Endodermal cell (in vitro differentiated cells): Measurements from ENCODE around the gene CCR2. TPM values are rescaled to one million over a fixed set of nuclear protein-coding genes. Genes with fewer than 3 reads are reported as not detected.

Source experiments
- DNase-seq: peaks from one replicate; pipeline ENCODE4 v3.0.0-alpha.2; 2017
- H3K27ac ChIP-seq: 2 replicates; pipeline ENCODE4 v1.5.1; 2013; ENCODE audit warnings: mild to moderate bottlenecking, low read depth, low read length, moderate library complexity
- H3K27me3 ChIP-seq: 2 replicates; pipeline ENCODE4 v1.6.1; 2013; ENCODE audit warnings: mild to moderate bottlenecking, low read length, moderate library complexity; ENCODE audit not compliant: insufficient read depth, control insufficient read depth, poor library complexity, severe bottlenecking
- H3K36me3 ChIP-seq: 2 replicates; pipeline ENCODE4 v1.7.0; 2013; ENCODE audit warnings: mild to moderate bottlenecking, low read length, moderate library complexity; ENCODE audit not compliant: control insufficient read depth, insufficient read depth
- H3K4me1 ChIP-seq: one replicate; pipeline ENCODE4 v1.7.0; 2013; ENCODE audit warnings: low read length; ENCODE audit not compliant: control insufficient read depth, insufficient read depth
- H3K4me3 ChIP-seq: 2 replicates; pipeline ENCODE4 v1.5.1; 2013; ENCODE audit warnings: mild to moderate bottlenecking, low read length, moderate library complexity
- H3K9ac ChIP-seq: 2 replicates; pipeline ENCODE4 v1.6.1; 2013; ENCODE audit warnings: mild to moderate bottlenecking, low read length, moderate library complexity; ENCODE audit not compliant: poor library complexity, severe bottlenecking; ENCODE audit errors: extremely low read depth
- H3K9me3 ChIP-seq: 2 replicates; pipeline ENCODE4 v1.6.1; 2013; ENCODE audit warnings: mild to moderate bottlenecking, low read length, moderate library complexity; ENCODE audit not compliant: control insufficient read depth
- H3K27ac Mint-ChIP-seq: 2 replicates; pipeline ENCODE4 v1.8.0; 2020; ENCODE audit warnings: mixed read lengths
- H3K27me3 Mint-ChIP-seq: 2 replicates; pipeline ENCODE4 v1.8.0; 2021; ENCODE audit warnings: mild to moderate bottlenecking, mixed read lengths; ENCODE audit not compliant: insufficient read depth
- H3K36me3 Mint-ChIP-seq: 2 replicates; pipeline ENCODE4 v1.8.0; 2020; ENCODE audit warnings: low read depth, mixed read lengths
- H3K4me1 Mint-ChIP-seq: 2 replicates; pipeline ENCODE4 v1.8.0; 2020; ENCODE audit warnings: mixed read lengths
- H3K4me3 Mint-ChIP-seq: 2 replicates; pipeline ENCODE4 v1.8.0; 2020; ENCODE audit warnings: mild to moderate bottlenecking, moderate library complexity, mixed read lengths
- H3K9me3 Mint-ChIP-seq: 2 replicates; pipeline ENCODE4 v1.8.0; 2020; ENCODE audit warnings: mild to moderate bottlenecking, mixed read lengths
- WGBS, 2 experiments: methylation state at CpG; one replicate each; pipeline versions ENCODE4 v1.1.5 to v1.1.7; 2013; ENCODE audit warnings: missing lambda C conversion rate in 2 of 2, mixed read lengths in 1 of 2; ENCODE audit not compliant: insufficient coverage in 1 of 2, insufficient read length in 1 of 2; 5-methylcytosine and 5-hydroxymethylcytosine counted together
- total RNA-seq, 2 donors: library from RNA; stranded (reverse); fragmentation: NEBNext Ultra II Directional in 1 of 2; extraction: Animal tissue kit (Norgen Biotek cat#: 25700) in 1 of 2; gene quantifications; 2 replicates in 1 of 2; 3 replicates in 1 of 2; pipeline ENCODE4 v1.2.1, GENCODE V29; 2021
- TF ChIP-seq, protein P1 (sequence below): fragments of 200-600 bp; sonication (generic); conservative IDR thresholded peaks from 2 replicates; pipeline ENCODE4 v1.5.0; 2021; ENCODE audit warnings: antibody characterized with exemption, mild to moderate bottlenecking

The CCR2 gene
- total RNA-seq, 2 donors from 2014 or later = not detected

DNA sequence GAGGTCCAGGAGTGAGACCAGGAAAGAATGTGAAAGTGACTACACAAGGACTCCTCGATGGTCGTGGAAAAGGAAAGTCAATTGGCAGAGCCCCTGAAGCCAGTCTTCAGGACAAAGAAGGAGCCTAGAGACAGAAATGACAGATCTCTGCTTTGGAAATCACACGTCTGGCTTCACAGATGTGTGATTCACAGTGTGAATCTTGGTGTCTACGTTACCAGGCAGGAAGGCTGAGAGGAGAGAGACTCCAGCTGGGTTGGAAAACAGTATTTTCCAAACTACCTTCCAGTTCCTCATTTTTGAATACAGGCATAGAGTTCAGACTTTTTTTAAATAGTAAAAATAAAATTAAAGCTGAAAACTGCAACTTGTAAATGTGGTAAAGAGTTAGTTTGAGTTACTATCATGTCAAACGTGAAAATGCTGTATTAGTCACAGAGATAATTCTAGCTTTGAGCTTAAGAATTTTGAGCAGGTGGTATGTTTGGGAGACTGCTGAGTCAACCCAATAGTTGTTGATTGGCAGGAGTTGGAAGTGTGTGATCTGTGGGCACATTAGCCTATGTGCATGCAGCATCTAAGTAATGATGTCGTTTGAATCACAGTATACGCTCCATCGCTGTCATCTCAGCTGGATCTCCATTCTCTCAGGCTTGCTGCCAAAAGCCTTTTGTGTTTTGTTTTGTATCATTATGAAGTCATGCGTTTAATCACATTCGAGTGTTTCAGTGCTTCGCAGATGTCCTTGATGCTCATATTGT is 6.0 kb downstream of the CCR2 start:
- Histone ChIP-seq H3K27ac (peak overlapping the region; percentile 59), H3K4me3 (no peak overlapping the region), H3K36me3 (no peaks in the 10 kb centered on the region), H3K4me1 (peaks cover 9% of the 10 kb centered on the region), H3K9me3 (no peaks in the 10 kb centered on the region), H3K27me3 (peaks cover 40% of the 10 kb centered on the region), H3K9ac (no peak overlapping the region)
- H3K9me3 Mint-ChIP-seq = no peaks in the 10 kb centered on the region
- no peaks in the 10 kb centered on the region for H3K36me3 Mint-ChIP-seq
- TF ChIP-seq, protein P1, sequence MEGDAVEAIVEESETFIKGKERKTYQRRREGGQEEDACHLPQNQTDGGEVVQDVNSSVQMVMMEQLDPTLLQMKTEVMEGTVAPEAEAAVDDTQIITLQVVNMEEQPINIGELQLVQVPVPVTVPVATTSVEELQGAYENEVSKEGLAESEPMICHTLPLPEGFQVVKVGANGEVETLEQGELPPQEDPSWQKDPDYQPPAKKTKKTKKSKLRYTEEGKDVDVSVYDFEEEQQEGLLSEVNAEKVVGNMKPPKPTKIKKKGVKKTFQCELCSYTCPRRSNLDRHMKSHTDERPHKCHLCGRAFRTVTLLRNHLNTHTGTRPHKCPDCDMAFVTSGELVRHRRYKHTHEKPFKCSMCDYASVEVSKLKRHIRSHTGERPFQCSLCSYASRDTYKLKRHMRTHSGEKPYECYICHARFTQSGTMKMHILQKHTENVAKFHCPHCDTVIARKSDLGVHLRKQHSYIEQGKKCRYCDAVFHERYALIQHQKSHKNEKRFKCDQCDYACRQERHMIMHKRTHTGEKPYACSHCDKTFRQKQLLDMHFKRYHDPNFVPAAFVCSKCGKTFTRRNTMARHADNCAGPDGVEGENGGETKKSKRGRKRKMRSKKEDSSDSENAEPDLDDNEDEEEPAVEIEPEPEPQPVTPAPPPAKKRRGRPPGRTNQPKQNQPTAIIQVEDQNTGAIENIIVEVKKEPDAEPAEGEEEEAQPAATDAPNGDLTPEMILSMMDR = no peak
- no peak overlapping the region for H3K27ac Mint-ChIP-seq
- H3K4me1 Mint-ChIP-seq = peaks cover 23% of the 10 kb centered on the region
- no peak overlapping the region for H3K4me3 Mint-ChIP-seq
- 78 to 87% methylated on average over 6 to 11 of the region's 11 CpGs for WGBS, 2 experiments
- H3K27me3 Mint-ChIP-seq = peaks cover 40% of the 10 kb centered on the region
- no peak for DNase-seq

DNA sequence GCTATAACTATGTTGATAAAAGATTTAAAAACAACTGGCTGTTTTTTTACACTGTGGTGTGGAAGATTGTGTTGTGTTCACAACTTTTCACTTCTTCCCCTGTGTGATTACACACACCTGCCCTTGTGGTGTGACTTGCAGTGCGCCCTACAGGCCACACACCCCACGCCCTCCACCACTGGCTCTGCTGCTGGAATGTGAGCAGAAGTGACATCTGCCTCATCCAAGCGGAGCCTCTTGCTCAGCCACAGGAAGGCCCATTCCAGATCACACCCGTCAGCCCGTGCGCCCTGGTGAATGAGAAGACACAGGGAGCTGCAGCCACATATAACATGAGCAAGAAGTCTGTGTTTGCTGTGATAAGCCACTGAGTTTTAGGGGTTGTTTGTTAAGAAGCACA is 7.0 kb downstream of the CCR2 start:
- Histone ChIP-seq H3K9me3 (no peaks in the 10 kb centered on the region), H3K27me3 (peaks cover 32% of the 10 kb centered on the region), H3K9ac (no peak overlapping the region), H3K4me1 (peaks cover 9% of the 10 kb centered on the region), H3K36me3 (no peaks in the 10 kb centered on the region), H3K4me3 (no peak overlapping the region), H3K27ac (no peak overlapping the region)
- no peak overlapping the region for H3K4me3 Mint-ChIP-seq
- WGBS, 2 experiments = 82 to 83% methylated on average over 6 of the region's 6 CpGs
- no peaks in the 10 kb centered on the region for H3K9me3 Mint-ChIP-seq
- peaks cover 31% of the 10 kb centered on the region for H3K27me3 Mint-ChIP-seq
- no peak overlapping the region for H3K27ac Mint-ChIP-seq
- peaks cover 17% of the 10 kb centered on the region for H3K4me1 Mint-ChIP-seq
- no peaks in the 10 kb centered on the region for H3K36me3 Mint-ChIP-seq
- DNase-seq = peak; percentile 60
- TF ChIP-seq, protein P1 = peak; percentile 38

DNA sequence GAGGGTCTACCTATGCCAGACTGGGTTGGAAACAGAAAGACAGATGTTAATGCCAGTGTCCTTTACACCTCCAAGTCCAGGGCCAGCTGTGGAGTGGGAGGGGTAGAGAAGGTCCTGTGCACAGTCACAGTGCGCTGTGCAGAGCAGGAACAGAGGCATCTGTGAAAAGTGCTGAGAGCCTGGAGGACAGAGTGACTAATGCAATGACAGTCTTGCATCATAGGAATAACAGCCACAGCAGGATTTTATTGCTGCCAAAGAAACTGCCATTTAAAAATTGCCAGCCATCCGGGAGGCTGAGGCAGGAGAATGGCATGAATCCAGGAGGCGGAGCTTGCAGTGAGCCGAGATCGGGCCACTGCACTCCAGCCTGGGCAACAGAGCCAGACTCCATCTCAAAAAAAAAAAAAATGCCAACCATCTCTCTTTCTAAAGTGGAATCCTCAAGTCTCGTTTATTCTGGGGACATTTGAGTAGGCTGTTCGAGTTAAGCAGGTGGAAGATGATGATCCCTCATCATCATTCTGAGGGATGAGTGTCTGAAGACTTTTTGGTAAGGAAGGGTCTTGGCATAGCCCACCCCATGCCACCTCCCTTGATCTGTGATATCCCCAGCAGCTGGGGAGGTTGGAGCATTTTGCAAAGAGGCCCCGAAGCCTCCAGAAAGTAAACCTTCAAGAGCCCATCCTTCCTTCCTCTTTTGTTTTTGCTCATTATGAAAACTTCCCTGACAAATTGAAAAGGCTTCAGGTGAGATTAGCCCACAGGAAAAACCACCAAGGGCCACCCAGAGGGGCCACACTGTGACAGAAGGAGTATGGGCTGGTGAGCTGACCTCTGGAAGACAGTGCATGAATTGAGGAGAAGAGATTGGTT is 7.7 kb downstream of the CCR2 start:
- no peak overlapping the region for H3K9ac ChIP-seq
- Mint-ChIP-seq H3K4me1 (peaks cover 17% of the 10 kb centered on the region), H3K9me3 (no peaks in the 10 kb centered on the region), H3K4me3 (no peak overlapping the region), H3K27me3 (peaks cover 23% of the 10 kb centered on the region), H3K27ac (no peak overlapping the region), H3K36me3 (no peaks in the 10 kb centered on the region)
- no peaks in the 10 kb centered on the region for H3K9me3 ChIP-seq
- H3K4me1 ChIP-seq = peaks cover 9% of the 10 kb centered on the region
- TF ChIP-seq, protein P1 = no peak
- no peak for DNase-seq
- no peak overlapping the region for H3K4me3 ChIP-seq
- 90 to 93% methylated on average over 1 to 8 of the region's 8 CpGs for WGBS, 2 experiments
- H3K27ac ChIP-seq = no peak overlapping the region
- H3K36me3 ChIP-seq = no peaks in the 10 kb centered on the region
- peaks cover 24% of the 10 kb centered on the region for H3K27me3 ChIP-seq
